ENCODE data around the gene POTEC. TPM values are rescaled to one million over a fixed set of nuclear protein-coding genes. Genes with fewer than 3 reads are reported as not detected.

Gene POTEC
- polyA plus RNA-seq, 1 donor, result 0.06 TPM

Other genes starting within 250 kb of the POTEC start
- 0.10 TPM for gene ANKRD30B, start 204.6 kb upstream of the POTEC start, polyA plus RNA-seq